HCT116 (cell line): ENCODE results near the gene SPEM1. TPM values are rescaled to one million over a fixed set of nuclear protein-coding genes. Genes with fewer than 3 reads are reported as not detected.

ENCODE experiments used
- ATAC-seq: fragments of 200-7000 bp; cut with Tn5 transposase; 2 replicates; pipeline ENCODE4 v1.9.1; 2020; ENCODE audit warnings: mild to moderate bottlenecking, moderate library complexity
- BruUV-seq: library from RNA; stranded (reverse); fragments of 400-500 nt; replicated peaks from 2 replicates; lab custom pipeline; 2021; lab: Mats Ljungman, UMichigan
- CTCF ChIA-PET: fragments of 300-600 bp; sonication (Branson Sonifier 250); formaldehyde crosslinking; loops from one replicate; lab custom pipeline; 2021; ENCODE audit warnings: antibody characterized with exemption; lab: Charles Lee
- POLR2A ChIA-PET: fragments of 300-600, 350-600 bp; sonication (Branson Sonifier 250); formaldehyde crosslinking; loops from one replicate; lab custom pipeline; 2021; ENCODE audit warnings: antibody characterized with exemption; lab: Charles Lee
- RAD21 ChIA-PET, 2 experiments: fragments of 300-600 bp; sonication (Branson Sonifier 250); formaldehyde crosslinking; loops; one replicate each; lab custom pipeline; 2023; ENCODE audit warnings: low total read pairs in 2 of 2; ENCODE audit not compliant: uncharacterized antibody in 2 of 2, unreplicated experiment in 2 of 2, low non-redundant PET in 1 of 2; lab: Charles Lee
- DNase-seq: peaks from one replicate; pipeline ENCODE4 v3.0.0-alpha.2; 2010; ENCODE audit warnings: low read depth, low spot score
- H2AFZ ChIP-seq: fragments of 200-600 bp; shearing (Covaris generic), sonication (generic); 2 replicates; pipeline ENCODE4 v1.6.1; 2017; ENCODE audit warnings: low read depth, mixed run types, mixed read lengths, antibody characterized with exemption, low read length; ENCODE audit not compliant: poor library complexity, severe bottlenecking
- H3K27ac ChIP-seq: 2 replicates; pipeline ENCODE4 v1.5.1; 2012; ENCODE audit warnings: low read depth, low read length
- H3K27me3 ChIP-seq: fragments of 200-600 bp; sonication (generic); 2 replicates; pipeline ENCODE4 v1.6.1; 2016; ENCODE audit warnings: mixed run types, low read length, mixed read lengths; ENCODE audit not compliant: insufficient read depth
- H3K36me3 ChIP-seq, 2 experiments: fragments of 200-500 bp in 1 of 2; fragments of 200-600 bp in 1 of 2; sonication (Bioruptor generic) in 1 of 2; sonication (generic) in 1 of 2; 2 replicates each; pipeline versions ENCODE4 v1.5.1 to v1.6.1; 2014 to 2016; ENCODE audit warnings: low read length in 2 of 2, inconsistent platforms in 1 of 2, mixed read lengths in 1 of 2, mixed run types in 1 of 2; ENCODE audit not compliant: insufficient read depth in 2 of 2, control insufficient read depth in 1 of 2
- H3K4me1 ChIP-seq, 2 experiments: fragments of 200-600 bp in 1 of 2; sonication (generic) in 1 of 2; 2 replicates each; pipeline versions ENCODE4 v1.5.1 to v1.6.1; 2012 to 2017; ENCODE audit warnings: low read length in 2 of 2, inconsistent platforms in 1 of 2, mild to moderate bottlenecking in 1 of 2, mixed read lengths in 1 of 2, mixed run types in 1 of 2, moderate library complexity in 1 of 2; ENCODE audit not compliant: insufficient read depth in 2 of 2, control insufficient read depth in 1 of 2
- H3K4me2 ChIP-seq: fragments of 200-600 bp; sonication (generic); 2 replicates; pipeline ENCODE4 v1.6.1; 2017; ENCODE audit warnings: mixed run types, low read length, mixed read lengths
- H3K4me3 ChIP-seq, 2 experiments: fragments of 200-600 bp in 1 of 2; sonication (generic) in 1 of 2; replicated peaks in 1 of 2; 2 replicates each; pipeline ENCODE4 v1.5.1; 2011 to 2016; ENCODE audit warnings: low read length in 2 of 2, control low read depth in 1 of 2, low read depth in 1 of 2, mild to moderate bottlenecking in 1 of 2, mixed read lengths in 1 of 2, mixed run types in 1 of 2
- H3K79me2 ChIP-seq: fragments of 200-600 bp; sonication (generic); 2 replicates; pipeline ENCODE4 v1.6.1; 2017; ENCODE audit warnings: mild to moderate bottlenecking, mixed run types, low read length, moderate library complexity, mixed read lengths; ENCODE audit not compliant: insufficient read depth
- H3K9ac ChIP-seq: fragments of 200-600 bp; sonication (generic); 2 replicates; pipeline ENCODE4 v1.6.1; 2016; ENCODE audit warnings: low read length, mixed read lengths
- H3K9me2 ChIP-seq: fragments of 200-600 bp; sonication (generic), shearing (Covaris generic); 2 replicates; pipeline ENCODE4 v1.6.1; 2017; ENCODE audit warnings: mixed run types, mild to moderate bottlenecking, moderate library complexity; ENCODE audit not compliant: insufficient read depth
- H3K9me3 ChIP-seq, 2 experiments: fragments of 200-500 bp in 1 of 2; fragments of 200-600 bp in 1 of 2; sonication (Bioruptor generic) in 1 of 2; sonication (generic) in 1 of 2; 2 replicates each; pipeline ENCODE4 v1.6.1; 2014 to 2017; ENCODE audit warnings: low read length in 2 of 2, mixed read lengths in 2 of 2, inconsistent platforms in 1 of 2, low read depth in 1 of 2, mild to moderate bottlenecking in 1 of 2, mixed run types in 1 of 2, moderate library complexity in 1 of 2; ENCODE audit not compliant: control insufficient read depth in 1 of 2, insufficient read depth in 1 of 2
- H4K20me1 ChIP-seq: fragments of 200-600 bp; sonication (generic), shearing (Covaris generic); 2 replicates; pipeline ENCODE4 v1.6.1; 2017; ENCODE audit warnings: mixed run types, mild to moderate bottlenecking, moderate library complexity; ENCODE audit not compliant: insufficient read depth
- SIN3A ChIP-seq: IDR thresholded peaks from 2 replicates; pipeline ENCODE4 v1.6.1; 2012; ENCODE audit warnings: low read depth
- SRF ChIP-seq: IDR thresholded peaks from 2 replicates; pipeline ENCODE4 v1.6.1; 2012; ENCODE audit warnings: low read depth
- YY1 ChIP-seq: IDR thresholded peaks from 2 replicates; pipeline ENCODE4 v1.6.1; 2011; ENCODE audit warnings: low read length, low read depth, moderate library complexity, mild to moderate bottlenecking; ENCODE audit not compliant: insufficient replicate concordance; ENCODE audit errors: extremely low read depth
- ZNF274 ChIP-seq: fragments of 200-500 bp; sonication (Bioruptor generic); IDR thresholded peaks from 2 replicates; pipeline ENCODE4 v1.6.1; 2014; ENCODE audit warnings: mild to moderate bottlenecking, low read depth, low read length, inconsistent platforms
- intact Hi-C: fragments of 100-400 bp; cut with micrococcal nuclease; formaldehyde crosslinking; loops from 2 replicates; pipeline ENCODE4 v1.10.0; 2022
- total RNA-seq: library from RNA; stranded (reverse); gene quantifications from one replicate; pipeline ENCODE4 v1.2.1, GENCODE V29; 2021; ENCODE audit not compliant: unreplicated experiment
- TF ChIP-seq, protein P1 (sequence below): IDR thresholded peaks from 2 replicates; pipeline ENCODE4 v1.6.1; 2011; ENCODE audit warnings: mild to moderate bottlenecking, low read length, moderate library complexity; ENCODE audit not compliant: insufficient replicate concordance; ENCODE audit errors: extremely low read depth

SPEM1 gene
- total RNA-seq, 1 experiment from 2014 or later = 0.32 TPM

- ChIA-PET POLR2A (interaction anchor here (0.6 kb wide), 1 partner anchor 286 kb away, joined by 3 read pairs; no protein-coding TSS in a partner anchor), RAD21 (no interaction called here), CTCF (interaction anchor here (1.3 kb wide), 1 partner anchor 119 kb away, joined by 3 read pairs; no protein-coding TSS in a partner anchor)
- H3K27ac ChIP-seq = no peak overlapping the region
- no peaks in the 10 kb centered on the region for H4K20me1 ChIP-seq
- TF ChIP-seq ZNF274 (no peak), SRF (no peak), SIN3A (no peak)
- TF ChIP-seq, protein P1, sequence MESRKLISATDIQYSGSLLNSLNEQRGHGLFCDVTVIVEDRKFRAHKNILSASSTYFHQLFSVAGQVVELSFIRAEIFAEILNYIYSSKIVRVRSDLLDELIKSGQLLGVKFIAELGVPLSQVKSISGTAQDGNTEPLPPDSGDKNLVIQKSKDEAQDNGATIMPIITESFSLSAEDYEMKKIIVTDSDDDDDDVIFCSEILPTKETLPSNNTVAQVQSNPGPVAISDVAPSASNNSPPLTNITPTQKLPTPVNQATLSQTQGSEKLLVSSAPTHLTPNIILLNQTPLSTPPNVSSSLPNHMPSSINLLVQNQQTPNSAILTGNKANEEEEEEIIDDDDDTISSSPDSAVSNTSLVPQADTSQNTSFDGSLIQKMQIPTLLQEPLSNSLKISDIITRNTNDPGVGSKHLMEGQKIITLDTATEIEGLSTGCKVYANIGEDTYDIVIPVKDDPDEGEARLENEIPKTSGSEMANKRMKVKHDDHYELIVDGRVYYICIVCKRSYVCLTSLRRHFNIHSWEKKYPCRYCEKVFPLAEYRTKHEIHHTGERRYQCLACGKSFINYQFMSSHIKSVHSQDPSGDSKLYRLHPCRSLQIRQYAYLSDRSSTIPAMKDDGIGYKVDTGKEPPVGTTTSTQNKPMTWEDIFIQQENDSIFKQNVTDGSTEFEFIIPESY = no peak
- no peak overlapping the region for H3K4me3 ChIP-seq
- intact Hi-C loops = no loop called here
- ATAC-seq = no peak
- no peak overlapping the region for H3K4me2 ChIP-seq
- peaks cover 29 to 42% of the 10 kb centered on the region in 2 experiments for H3K4me1 ChIP-seq
- no peak for DNase-seq
- H3K79me2 ChIP-seq = no peaks in the 10 kb centered on the region
- H3K27me3 ChIP-seq = no peaks in the 10 kb centered on the region
- H3K9me3 ChIP-seq = no peaks in the 10 kb centered on the region
- no peak overlapping the region for H2AFZ ChIP-seq
- no peak overlapping the region for H3K9ac ChIP-seq
- no TSS peak for BruUV-seq
- H3K9me2 ChIP-seq = no peaks in the 10 kb centered on the region
- H3K36me3 ChIP-seq = no peaks in the 10 kb centered on the region
Measured at GRCh38 chr17:7441266-7441665, 21.1 kb downstream of the SPEM1 start.

GRCh38 chr17:7442142-7442541 lies 22.0 kb downstream of the SPEM1 start:
- Histone ChIP-seq H3K9ac (no peak overlapping the region), H3K9me2 (no peaks in the 10 kb centered on the region), H3K9me3 (no peaks in the 10 kb centered on the region), H4K20me1 (no peaks in the 10 kb centered on the region), H3K79me2 (no peaks in the 10 kb centered on the region), H3K4me3 (no peak overlapping the region), H3K27ac (no peak overlapping the region), H3K36me3 (no peaks in the 10 kb centered on the region), H3K4me2 (no peak overlapping the region), H2AFZ (no peak overlapping the region), H3K27me3 (no peaks in the 10 kb centered on the region), H3K4me1 (peaks cover 23 to 33% of the 10 kb centered on the region in 2 experiments)
- TF ChIP-seq YY1 (no peak), SRF (no peak), ZNF274 (no peak)
- BruUV-seq = no TSS peak
- ATAC-seq (no peak), DNase-seq (no peak)
- ChIA-PET CTCF (interaction anchor here (1.3 kb wide), 1 partner anchor 118 kb away, joined by 3 read pairs; no protein-coding TSS in a partner anchor), POLR2A (no interaction called here), RAD21 (no interaction called here)
- intact Hi-C loops = no loop called here
